Epidermal melanocyte (primary cell): ENCODE measurements around the gene CD59.
A peak's percentile ranks its signal among the peaks of the same experiment; 100 is the strongest.
"Not testable (repeated sequence)": the region's sequence is repeated elsewhere in the genome, so short reads cannot be mapped to it uniquely, and the experiment has no call there.

Source experiments
- DNase-seq: peaks from one replicate; pipeline ENCODE4 v3.0.0; 2011; ENCODE audit warnings: low spot score; ENCODE audit not compliant: insufficient read length

The CD59 gene

DNA sequence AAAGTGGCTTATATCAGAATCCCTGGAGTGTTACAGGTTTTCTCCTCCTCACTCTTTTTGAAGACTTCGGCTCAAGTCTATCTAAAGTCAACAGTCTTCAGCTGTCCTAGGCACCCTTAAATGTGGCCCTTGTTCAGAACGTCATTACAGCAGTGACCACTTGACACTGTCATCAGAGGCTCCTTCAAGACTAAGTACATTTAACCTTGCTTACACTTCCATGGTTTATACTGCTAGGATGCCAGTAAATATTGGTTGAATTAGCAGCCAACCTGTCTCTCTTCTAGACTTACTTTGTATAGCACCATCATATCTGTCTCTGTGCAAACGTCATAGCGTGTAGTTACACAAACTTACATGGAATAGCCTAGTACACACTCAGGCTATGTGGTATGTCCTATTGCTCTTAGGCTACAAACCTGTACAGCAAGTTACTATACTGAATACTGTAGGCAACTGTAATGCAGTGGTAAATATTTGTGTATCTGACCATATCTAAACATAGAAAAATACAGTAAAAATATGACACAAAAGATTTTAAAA, 22.3 kb downstream of the CD59 start:
- no peak for DNase-seq

DNA sequence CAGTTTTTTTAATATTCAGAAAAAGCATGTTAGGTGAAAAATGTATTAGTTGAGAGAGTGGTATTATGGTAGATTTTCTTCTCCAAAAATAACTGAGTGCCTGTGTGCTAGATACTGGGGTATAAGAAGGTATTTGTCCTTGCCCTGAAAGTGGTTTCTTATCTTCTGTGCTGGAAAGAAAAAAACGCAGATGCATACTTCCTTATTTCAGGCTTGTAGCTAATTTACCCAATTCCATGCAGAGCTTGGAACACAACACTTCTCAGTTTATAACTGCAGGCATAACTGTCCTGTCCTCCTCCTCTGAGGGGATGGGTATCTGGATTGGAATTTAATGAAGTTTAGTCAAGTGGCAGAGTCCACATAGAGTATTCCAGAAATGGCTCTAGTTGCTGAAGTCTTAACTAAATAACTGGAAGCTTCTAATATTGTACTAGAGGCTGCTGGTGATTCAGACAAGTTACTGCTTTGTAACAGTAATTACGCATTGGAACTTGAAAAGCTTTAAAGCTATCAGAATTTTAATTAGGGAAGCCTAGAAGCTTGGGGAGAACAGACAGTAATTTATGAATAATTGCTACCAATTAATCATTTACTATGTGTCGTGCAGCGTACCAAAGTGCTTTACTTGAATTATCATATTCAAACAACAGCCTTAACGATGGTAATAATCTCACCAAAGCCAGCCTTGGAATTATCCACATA, 22.9 kb downstream of the CD59 start:
- no peak for DNase-seq

DNA sequence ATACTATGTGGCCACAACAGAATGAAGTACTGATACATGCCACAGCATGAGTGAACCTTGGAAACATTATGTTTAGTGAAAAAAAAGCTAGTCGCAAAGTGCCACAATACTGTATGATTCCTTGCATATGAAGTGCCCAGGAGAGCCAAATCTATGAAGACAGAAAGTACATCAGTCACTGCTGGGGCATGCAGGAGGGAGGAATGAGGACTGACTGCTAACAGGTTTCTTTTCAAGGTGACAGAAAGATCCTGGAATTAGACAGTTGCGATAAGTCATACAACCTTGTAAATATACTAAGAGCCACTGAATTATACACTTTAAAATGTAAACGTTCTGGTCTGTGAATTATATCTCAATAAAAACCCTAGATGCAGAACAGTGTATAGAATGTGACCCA, 23.8 kb downstream of the CD59 start:
- no peak for DNase-seq

DNA sequence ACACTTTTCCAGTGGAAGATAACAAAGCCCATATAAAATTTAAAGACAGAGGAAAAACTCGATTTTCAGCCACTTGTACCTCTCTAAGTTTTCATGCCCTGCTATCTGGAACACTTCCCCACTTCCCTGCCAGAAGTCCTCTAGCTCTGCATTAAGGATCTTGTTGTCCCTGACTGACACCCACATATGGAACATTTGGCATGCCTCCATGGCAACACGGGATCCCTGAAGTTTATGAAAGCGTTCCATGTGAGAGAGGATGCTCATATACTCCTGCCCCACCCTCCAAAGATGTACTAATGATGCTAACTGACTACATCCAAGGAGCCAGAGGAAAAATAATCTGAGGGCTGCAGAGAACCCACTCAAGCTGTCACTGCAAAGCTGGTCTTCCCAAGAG, 26.8 kb downstream of the CD59 start:
- no peak for DNase-seq

DNA sequence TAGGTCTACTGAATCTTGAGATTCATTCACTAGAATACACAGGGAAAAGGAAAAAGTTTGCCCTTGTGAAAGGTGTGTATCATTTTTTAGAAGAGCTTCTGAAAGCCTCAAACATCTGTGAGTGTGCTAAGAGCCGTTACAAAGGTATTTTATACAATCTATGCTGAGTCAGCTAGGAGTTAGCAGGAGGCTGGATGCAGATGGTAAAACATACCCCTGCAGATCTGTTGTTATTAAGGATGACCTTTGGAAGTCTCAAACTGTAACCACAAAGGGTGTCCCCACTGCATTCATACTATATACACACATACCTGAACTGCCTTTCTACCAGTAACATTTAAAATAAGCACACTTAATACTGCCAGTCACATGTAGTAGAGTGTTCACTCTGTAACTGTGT, 27.2 kb downstream of the CD59 start:
- DNase-seq: no peak

DNA sequence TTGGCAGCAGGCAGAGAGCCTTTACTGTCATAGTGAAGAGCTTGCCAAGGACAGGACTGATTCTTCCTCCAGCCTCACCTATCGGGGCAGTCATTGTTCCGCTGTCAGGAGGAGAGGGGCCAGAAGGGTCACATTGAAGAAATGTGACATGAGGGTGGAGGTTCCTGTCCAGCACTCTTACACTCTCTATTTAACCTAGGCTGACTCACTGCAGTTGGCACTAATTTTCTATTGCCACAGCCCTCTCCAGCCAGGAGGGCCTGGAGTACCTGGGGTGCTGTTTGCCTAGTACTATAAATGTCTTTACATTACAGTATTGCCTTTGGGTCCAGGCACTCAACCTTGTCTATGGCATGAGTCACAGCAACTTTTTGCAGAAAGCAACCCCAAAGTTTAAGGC, 28.4 kb downstream of the CD59 start:
- DNase-seq: not testable (repeated sequence)

DNA sequence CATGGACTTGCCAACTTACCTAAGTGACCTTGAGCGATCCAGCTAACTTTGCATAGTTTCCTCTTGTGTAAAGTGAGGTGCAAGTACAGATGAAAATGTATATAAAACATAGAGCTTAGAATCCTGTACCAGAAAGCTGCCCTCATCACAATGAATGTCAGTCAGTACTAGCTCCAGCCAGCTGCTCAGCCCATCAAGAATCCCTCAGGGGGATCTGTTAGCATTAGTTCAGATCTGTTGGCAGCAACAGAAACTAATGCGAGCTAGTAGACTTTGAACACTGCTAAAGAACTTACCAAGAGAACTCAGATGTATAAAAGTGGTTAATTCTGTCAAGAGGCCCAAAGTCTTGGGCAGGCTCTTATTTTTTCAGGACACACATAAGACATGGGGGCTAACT, 29.3 kb downstream of the CD59 start:
- no peak for DNase-seq

DNA sequence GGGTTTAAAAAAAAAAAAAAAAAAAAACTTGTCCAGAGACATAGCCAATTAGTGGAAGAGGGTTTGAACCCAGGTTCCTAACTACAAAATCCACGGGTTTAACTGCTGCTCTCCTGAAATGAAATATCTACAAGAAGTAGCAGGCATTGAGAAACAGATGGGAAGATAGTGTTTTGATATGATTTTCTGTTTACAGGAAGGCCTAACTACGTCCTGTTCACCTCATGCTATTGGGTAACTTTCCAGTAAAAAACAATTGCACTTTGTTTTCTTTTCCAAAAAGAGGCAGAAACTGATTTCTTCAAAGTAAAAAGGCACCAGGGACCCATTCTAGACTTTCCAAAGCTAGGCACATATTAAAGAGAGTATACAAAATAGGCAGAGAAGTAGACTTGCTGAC, 29.7 kb downstream of the CD59 start:
- no peak for DNase-seq

DNA sequence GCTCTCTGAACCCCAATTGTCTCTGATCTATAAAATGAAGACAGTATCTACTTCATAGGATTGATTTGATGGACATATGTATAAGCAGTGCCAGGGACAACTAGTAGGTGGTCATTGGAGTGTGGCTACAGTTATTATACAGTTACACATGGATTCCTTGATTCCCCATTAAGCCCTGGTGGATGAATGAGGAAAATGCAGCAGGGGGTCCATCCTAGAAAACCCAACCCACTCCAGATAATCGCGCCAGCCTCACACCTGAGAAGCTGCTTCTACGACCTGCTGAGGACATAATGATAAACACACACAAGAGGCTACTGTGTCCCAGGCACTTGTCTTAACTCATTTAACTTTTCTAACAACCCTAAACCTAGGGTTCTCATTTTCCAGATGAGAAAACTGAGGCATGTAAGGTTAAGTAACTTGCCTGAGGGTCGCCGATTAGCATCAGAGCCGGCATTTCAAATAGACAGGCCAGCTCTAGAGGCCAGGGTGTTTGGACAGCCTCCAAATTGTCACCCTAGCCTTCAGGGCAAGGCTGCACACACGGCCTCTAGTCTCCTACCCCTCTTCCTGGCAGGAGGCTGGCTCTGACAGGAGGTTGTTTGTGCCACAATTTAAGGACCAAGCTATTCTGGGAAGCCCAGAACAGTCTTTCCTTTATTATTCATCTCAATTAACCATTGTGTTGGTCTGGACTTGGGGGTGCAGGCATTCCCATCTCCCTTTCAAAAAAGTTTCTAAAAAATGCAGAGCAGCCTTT, 31.8 kb downstream of the CD59 start:
- DNase-seq: no peak

DNA sequence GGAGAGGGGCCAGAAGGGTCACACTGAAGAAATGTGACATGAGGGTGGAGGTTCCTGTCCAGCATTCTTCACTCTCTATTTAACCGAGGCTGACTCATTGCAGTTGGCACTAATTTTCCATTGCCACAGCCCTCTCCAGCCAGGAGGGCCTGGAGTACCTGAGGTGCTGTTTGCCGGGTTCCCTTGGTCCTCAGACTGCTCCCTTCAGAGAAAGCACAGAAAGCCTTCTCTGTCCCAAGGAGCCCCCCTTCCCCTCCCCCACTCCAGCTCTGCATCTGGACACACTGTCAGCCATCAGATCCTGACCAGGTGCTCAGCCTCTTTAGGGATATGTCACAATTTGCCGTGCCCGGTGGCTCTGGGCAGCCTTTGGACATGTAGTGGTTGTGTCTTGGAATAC, 32.4 kb downstream of the CD59 start:
- no peak for DNase-seq

DNA sequence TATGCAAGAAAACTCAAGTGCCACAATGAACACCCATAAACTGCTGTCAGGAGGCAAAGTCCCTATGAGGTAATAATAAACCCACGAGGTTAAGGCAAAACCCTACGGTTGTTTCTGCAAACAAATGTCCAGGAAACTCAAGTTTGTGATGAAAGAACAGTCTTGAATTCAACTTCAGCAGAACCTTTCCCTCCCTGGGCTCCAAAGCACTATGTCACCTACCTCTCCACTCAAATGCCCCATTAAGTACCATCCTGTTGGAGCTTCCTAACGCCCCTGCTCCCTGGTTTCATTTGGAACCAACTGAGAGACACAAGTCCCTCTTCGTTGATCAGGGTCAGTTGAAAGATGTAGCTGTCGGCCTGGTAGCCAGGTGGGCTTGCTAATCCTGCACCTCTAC, 33.0 kb downstream of the CD59 start:
- no peak for DNase-seq

DNA sequence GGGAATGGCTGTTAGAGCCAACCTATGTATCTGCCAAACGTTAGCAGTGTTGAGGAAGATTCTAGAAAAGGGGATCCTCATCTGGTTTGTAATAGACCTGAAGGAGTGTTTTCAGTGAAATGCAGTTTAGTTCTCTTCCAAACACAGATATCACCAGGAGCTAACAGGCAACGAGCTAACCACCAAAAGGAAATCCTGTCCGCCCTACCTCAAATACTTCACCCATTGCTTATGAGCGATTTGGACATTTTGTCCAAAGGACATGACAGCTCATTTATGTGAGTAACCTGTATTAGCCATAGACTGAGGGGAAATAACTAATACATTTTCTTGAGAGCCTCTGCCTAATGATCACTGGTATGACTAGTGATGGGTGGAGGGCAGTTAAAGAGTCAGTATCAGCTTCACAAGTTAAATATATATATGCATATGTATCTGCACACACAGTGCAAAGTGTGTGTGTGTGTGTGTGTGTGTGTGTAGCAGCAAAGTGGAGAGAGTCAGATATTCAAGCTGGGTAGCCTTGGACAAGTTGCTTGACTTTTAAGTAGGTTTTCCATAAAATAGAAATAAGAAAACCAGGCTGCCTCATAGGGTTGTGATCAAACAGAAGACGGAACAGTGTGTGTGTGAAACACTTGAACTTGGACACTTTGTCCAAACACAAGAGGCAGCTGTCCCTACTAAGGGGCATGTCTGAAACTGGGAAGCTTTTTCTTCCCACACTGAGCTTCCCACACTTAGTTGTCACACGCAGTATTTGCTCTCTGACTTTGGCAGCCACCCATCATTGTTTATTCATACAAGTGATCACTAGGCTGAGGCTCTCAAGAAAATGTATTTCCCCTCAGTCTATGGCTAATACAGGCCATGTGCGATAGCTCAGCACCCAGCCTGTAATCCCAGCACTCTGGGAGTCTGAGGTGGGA, 34.7 kb downstream of the CD59 start:
- DNase-seq: no peak

DNA sequence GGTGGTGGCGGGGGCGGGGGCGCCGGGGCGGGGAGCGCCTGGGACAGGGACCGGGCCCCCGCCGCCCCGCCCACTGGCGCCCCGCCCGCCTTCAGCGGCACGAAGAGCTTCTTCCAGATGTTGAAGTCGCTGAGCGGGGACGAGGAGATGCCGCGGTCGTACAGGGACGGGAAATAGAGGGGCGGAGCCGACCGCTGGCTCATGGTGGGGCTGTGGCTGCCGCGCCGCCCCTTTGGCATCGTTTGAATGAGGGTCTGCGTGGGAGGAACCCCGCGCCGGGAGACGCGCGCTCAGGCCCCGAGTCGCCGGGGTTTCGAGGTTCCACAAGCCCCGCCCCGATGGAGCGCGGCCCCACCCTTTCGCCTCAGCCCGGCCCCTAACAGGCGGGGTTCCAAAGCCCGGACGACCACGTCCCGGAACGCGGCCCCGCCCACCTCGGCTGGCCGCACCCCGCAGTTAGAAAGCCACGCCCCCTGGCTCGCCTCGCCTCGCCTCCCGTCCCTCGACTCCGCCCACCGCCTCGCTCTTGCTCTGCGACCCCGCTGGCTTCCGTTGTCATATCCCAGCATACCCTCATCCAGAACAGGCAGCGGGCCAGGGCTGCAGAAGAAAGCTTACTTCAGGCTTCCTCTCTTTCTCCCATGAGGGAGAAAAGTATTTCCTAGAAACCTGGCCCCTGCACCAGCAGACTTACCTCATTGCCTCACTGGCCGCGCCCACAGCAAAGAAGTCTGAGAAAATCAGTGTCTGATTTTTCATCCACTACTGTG, 35.5 kb downstream of the CD59 start, which contains the start of gene C11orf91:
Gene C11orf91, minus strand, starts transcription at position 325 of the 770 bp plus-strand sequence. Its CDS starts 86 bp downstream, at position 239.
- peak; percentile 54 for DNase-seq

DNA sequence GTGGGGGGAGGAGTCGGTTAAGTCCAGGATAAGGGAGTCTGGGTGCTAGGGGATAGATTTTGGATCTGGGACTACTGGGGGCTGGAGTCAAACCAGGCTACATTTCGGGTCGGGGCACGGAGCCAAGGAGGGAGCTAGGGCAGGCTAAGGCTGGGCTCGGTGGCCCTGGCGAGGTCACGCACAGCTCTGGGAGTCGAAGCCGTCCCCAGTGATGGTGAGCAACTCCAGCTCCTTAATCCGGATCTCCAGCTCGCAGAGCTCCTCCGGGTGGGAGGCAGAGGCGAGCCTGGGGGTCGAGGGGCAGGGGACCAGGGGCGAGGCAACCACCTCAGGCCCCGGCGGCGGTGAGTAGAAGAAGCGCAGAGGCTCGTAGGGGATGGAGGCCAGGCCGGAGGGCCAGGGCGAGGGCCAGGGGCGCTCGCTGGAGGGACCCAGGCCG, 36.1 kb downstream of the CD59 start:
- DNase-seq: no peak

DNA sequence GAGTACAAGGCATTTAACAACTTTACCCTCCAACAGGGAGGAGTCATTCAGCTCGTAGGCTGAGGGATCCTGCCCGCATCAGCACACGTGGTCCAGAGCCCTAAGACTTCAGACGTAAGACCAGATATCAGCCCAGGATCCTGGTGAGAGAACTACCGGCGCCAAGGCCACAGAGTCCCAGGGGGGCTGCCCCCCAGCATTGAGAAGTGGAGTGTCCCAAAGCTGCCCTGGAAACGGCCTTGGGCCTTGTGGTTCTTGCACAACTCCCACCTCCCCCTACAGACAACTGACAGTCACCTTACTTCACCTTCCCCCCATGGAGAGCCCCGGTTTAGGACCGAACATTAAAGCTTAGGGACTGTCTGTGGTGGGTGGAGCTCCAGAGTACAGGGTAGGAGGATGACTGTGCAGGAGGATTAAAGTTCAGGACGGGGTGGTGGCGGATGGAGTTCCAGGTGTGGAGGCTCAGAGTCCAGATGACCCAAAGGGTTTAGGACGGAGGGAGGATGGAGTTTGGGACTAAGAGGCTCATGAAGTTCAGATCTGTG, 36.6 kb downstream of the CD59 start:
- no peak for DNase-seq

DNA sequence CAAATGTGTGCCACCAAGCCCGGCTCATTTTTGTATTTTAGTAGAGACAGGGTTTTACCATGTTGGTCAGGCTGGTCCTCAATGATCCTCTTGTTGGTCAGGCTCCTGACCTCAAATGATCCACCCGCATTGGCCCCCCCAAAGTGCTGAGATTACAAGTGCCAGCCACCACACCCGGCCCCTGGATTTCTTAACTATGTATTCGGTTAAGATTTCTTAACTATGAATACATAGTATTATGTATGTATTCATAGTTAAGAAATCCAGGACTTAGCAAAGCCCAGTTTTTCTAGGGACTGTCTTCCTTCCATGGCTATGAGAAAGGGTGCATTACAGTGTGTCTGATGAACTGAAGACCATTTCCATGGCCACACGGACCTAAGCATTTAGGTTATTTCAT, 37.3 kb downstream of the CD59 start:
- no peak for DNase-seq

DNA sequence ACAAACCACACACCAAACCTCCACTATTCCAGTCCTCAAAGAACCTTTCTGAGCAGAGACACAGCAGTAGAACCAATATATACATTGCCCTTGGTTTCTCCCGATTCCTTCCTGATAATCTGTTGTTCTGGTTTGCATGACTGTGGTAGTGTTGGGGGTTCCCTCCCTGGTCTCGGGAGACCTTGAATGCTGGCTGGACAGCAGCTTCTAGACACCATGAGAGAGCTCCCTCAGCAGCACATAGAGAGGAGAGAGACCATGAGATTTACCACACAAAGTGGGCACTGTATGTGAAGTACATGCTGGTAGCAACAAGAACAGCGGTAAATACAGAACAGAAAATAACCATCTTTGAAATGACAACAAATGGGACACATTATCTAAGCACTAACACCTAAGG, 38.2 kb downstream of the CD59 start:
- no peak for DNase-seq

DNA sequence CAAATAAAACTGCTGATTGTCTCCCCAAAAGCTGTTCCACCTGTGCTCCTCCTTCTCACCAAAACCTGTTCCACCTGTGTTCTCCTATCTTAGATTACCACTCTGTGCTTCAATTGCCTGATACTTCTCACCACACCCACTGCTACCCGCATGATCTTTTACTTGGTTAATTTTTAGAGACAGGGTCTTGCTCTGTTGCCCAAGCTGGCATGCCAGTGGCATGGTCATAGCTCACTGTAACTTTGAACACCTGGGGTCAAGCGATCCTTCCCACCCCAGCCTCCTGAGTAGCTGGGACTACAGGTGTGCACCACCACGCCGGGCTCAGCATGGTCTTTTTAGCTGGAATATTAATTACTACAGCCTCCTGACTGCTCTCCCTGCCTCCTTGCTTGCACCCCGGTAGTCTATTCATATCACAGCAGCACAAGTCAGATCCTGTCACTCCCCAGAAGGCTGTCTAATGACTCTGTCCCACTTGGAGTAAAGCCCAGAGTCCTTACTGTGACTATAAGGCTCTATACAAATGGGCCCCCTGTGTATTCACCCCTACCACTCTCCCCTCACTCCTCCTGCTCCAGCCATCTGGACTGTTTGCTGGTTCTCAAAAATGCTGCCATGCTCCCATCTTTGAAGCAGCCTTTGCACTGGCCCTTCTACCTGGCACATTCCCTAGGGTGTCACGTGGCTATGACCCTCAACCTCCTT, 39.1 kb downstream of the CD59 start:
- no peak for DNase-seq

DNA sequence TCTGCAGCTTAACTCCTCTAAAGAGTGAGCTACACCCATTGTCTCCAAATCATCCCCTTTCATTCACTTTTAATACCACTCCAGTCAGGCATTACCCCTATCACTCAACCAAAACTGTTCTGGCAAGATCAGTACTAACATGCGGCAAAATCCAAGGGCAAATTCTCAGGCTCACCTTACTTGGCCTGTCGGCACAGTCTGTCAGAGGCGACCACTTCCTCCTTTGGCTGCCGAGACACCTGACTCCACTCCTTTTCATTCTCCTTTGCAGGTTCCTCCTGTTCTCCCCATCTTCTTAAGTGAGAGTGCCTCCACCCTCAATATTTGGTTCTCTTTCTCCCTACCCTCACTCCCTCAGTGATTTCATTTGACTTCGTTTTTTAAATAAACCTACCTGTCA, 39.8 kb downstream of the CD59 start:
- DNase-seq: no peak

DNA sequence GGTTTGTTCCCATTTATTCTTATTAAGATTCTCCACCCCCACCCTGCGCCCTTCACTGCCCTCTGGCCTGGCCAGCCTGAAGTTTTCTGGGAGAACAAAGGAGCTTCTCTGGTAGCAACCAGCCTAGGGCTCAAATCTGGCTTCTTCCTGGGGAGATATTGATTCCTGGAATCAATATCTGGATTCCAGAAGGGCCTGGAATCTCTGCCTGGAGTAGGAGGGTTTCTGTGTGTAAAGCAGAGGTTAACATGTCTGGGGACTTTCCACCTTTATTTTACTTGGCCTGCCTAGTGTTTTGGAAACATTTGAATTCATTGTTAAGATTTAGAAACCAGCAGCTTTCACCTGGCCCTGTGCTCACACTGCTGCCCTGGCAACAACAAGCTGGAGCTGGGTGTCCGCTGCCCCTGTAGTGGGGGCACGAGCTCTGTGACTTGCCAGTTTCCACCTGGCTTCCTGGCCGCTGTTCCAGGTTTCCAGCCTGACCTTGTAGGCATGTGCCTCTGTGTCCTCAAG, 41.1 kb downstream of the CD59 start:
- DNase-seq: no peak
